ENCODE data around the gene COL23A1.

Gene COL23A1

DNA sequence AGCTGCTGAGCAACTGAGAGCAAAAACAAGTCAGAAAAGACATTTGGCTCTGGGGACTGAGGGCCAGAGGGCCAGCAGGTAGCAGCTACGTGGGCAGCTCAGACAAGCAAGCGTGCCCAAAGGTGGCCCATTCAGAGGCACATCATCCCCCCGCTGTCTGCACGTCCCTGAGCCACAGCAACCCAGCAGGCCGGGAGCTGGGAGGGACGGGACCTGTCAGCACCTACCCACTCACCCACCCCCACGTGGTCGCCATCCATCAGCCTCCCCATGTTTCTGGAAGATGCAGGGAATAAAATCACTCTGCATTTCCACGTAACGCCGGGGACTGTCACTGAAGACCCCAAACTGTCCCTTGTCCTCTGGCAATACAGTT, 167.8 kb downstream of the COL23A1 start:
- TF ChIP-seq, protein P1, sequence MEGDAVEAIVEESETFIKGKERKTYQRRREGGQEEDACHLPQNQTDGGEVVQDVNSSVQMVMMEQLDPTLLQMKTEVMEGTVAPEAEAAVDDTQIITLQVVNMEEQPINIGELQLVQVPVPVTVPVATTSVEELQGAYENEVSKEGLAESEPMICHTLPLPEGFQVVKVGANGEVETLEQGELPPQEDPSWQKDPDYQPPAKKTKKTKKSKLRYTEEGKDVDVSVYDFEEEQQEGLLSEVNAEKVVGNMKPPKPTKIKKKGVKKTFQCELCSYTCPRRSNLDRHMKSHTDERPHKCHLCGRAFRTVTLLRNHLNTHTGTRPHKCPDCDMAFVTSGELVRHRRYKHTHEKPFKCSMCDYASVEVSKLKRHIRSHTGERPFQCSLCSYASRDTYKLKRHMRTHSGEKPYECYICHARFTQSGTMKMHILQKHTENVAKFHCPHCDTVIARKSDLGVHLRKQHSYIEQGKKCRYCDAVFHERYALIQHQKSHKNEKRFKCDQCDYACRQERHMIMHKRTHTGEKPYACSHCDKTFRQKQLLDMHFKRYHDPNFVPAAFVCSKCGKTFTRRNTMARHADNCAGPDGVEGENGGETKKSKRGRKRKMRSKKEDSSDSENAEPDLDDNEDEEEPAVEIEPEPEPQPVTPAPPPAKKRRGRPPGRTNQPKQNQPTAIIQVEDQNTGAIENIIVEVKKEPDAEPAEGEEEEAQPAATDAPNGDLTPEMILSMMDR (IDR thresholded peaks at IDR 0.05; ENCODE audit: low read depth, low read length, missing control alignments): no peak
- H3K4me3 ChIP-seq (replicated peaks; ENCODE audit: low read depth, low read length): no peak overlapping the region
- no peak for DNase-seq (ENCODE audit: extremely low read depth, low read depth)

DNA sequence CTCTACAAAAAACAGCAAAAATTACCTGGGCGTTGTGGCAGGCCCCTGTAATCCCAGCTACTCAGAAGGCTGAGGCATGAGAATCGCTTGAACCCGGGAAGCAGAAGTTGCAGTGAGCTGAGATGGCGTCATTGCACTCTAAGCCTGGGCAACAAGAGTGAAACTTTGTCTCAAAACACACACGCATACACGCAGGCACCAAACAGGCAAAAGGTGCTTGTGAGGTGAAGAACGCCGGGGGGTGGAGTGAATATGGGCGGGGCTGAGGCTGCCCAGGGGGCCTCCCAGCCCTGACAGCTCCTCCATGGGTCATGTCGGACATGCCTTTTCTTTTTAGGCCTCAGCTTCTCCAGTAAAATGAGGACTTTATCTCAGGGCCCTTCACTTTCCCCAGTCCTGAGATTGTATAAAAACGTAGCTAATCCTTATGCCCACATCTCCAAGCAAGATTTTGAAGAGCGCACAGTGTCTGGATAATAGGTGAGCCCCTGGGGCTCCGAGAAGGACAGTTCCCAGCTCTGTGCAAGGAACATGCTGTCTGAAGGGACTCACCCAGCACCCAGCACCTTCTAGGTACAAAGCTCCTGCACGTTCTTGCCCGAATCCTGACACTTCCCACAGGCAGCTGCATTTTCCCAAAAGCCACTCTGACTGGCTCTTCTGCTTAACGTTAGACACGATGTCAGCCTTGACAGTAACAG, 168.3 kb downstream of the COL23A1 start:
- no peak overlapping the region for H3K4me3 ChIP-seq (replicated peaks; ENCODE audit: low read depth, low read length)
- DNase-seq (ENCODE audit: extremely low read depth, low read depth): no peak
- TF ChIP-seq, protein P1 (IDR thresholded peaks at IDR 0.05; ENCODE audit: low read depth, low read length, missing control alignments): no peak

DNA sequence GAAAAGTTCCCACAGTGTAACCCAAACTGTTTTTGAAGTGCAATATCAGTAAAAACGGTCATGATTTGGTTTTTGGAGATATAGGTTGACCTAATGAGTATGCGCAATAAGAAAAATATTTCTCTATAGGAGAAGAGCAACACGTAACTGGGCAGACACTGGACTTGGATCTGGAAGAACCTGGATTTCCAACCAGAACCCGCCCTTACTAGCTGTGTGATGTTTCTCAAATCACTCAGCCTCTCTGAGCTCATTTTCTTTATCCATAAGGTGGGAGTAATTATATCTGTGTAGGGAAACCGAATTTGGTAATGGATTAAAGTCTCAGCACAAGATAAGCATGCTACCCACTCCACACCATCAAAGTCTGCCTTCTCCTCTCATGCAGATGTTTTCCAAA, 169.1 kb downstream of the COL23A1 start:
- TF ChIP-seq, protein P1 (IDR thresholded peaks at IDR 0.05; ENCODE audit: low read depth, low read length, missing control alignments): no peak
- DNase-seq (ENCODE audit: extremely low read depth, low read depth): no peak
- no peak overlapping the region for H3K4me3 ChIP-seq (replicated peaks; ENCODE audit: low read depth, low read length)

DNA sequence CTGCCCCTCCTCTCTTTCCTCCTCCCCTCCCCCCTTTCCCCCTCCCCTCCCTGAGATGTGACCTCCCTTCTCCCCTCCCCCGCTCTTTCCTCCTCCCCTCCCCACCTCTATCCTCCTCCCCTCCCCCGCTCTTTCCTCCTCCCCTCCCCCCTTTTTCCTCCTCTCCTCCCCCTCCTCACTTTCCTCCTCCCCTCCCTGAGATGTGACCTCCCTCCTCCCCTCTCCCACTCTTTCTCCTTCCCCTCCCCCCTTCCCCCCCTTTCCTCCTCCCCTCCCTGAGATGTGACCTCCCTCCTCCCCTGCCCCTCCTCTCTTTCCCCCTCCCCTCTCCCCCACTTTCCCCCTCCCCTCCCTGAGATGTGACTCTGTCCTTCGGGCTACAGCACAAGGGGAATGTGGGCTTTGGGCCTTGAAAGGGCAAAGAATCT, 169.8 kb downstream of the COL23A1 start:
- no peak overlapping the region for H3K4me3 ChIP-seq (replicated peaks; ENCODE audit: low read depth, low read length)
- no peak for DNase-seq (ENCODE audit: extremely low read depth, low read depth)
- TF ChIP-seq, protein P1 (IDR thresholded peaks at IDR 0.05; ENCODE audit: low read depth, low read length, missing control alignments): no peak

DNA sequence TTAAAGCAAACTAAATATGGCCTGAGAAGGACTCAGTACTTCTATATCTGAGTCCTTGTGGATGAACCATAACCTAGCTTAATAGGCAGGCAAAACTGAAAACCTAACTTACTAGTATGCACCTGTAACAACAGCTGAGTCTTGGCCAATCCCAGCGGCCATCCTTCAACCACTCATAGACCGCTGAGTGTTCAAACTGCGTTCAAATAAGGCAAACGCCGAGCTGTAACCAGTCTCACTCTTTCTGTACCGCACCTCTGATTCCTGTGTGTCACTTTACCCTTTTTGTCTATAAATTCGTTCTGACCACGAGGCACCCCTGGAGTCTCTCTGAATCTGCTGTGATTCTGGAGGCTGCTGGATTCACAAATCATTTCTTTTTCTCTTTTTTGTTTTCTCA, 170.5 kb downstream of the COL23A1 start:
- DNase-seq (ENCODE audit: extremely low read depth, low read depth): no peak
- TF ChIP-seq, protein P1 (IDR thresholded peaks at IDR 0.05; ENCODE audit: low read depth, low read length, missing control alignments): no peak
- H3K4me3 ChIP-seq (replicated peaks; ENCODE audit: low read depth, low read length): no peak overlapping the region

DNA sequence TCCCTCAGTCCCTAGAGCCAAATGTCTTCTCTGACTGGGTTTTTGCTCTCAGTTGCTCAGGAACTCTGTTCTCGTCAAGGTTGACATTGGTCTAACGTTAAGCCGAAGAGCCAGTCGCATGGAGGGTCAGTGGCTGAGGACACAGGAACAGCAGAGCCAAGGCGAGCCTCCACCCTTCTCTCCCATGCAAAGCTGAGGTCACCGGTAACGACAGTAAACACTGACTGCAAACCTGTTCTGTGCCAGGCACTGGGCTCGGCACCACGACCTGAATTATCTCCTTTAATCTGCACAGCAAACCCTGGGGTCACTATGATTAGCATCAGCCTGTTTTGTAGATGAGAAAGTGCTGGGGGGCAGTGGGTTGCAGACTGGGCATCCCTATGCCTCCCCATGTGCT, 171.0 kb downstream of the COL23A1 start:
- TF ChIP-seq, protein P1 (IDR thresholded peaks at IDR 0.05; ENCODE audit: low read depth, low read length, missing control alignments): no peak
- no peak overlapping the region for H3K4me3 ChIP-seq (replicated peaks; ENCODE audit: low read depth, low read length)
- DNase-seq (ENCODE audit: extremely low read depth, low read depth): no peak
